HG02938 (cell line): ENCODE data around the gene FAM72D.
"Not testable (repeated sequence)": the region's sequence is repeated elsewhere in the genome, so short reads cannot be mapped to it uniquely, and the experiment has no call there.

Source experiments
- ATAC-seq: cut with Tn5 transposase; IDR thresholded peaks from one replicate; pipeline ENCODE4 v1.9.1; 2021; ENCODE audit warnings: mild to moderate bottlenecking, moderate library complexity; ENCODE audit not compliant: unreplicated experiment

The FAM72D gene

DNA sequence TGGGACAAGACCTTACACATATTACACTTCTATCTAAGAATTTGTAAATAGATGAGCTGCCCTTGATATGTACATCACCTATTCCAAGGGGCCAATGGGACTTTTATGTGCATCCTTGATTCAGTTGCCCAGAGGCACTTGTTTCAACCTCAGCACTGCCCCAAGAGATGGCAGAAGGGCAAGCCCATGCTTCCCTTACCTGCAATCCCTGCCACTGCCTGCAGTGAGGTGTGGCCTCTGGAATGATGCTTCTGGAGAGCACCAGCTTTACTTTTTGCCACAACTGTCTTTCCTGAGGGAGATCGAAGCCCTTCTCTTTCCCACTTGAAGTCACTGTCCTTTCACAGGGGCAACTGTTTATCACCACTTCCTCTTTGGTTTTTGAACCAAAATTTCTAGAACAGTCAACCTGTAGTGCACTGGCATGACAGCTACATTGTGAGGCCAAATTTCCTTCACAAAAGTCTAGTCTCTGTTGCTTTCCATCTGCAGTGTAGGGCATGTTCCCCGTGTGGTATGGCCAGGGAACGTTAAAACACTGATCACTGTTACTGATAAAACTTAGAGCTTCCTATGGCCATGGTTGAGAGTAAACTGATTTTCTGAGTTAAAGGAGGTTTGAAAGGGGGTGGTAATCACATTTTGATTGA lies 48.6 kb downstream of the FAM72D start:
- ATAC-seq = not testable (repeated sequence)

DNA sequence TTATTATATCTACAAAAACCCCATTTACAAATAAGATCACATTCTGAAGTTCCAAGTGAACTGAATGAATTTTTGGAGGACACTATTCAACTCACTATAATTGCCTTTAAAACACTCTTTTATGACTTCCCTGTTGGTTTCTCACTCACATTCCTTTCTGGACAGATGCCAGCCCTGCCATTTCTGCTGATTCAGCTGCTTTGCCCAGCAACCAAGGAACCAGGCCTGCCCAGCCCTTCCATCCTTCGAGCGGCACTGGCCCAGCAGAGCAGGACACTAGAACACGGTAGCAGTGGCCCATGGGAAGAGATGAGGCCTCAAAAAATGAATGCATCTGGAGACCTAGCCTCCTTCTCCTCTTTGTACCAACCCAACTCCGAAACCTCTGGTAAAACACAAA lies 50.5 kb downstream of the FAM72D start:
- not testable (repeated sequence) for ATAC-seq

- not testable (repeated sequence) for ATAC-seq
Measured at GRCh38 chr1:145147172-145147571, 51.4 kb downstream of the FAM72D start.

- ATAC-seq = not testable (repeated sequence)
Measured at GRCh38 chr1:145155421-145155820, 59.6 kb downstream of the FAM72D start.

GRCh38 chr1:145155873-145156272 lies 60.1 kb downstream of the FAM72D start:
- not testable (repeated sequence) for ATAC-seq

DNA sequence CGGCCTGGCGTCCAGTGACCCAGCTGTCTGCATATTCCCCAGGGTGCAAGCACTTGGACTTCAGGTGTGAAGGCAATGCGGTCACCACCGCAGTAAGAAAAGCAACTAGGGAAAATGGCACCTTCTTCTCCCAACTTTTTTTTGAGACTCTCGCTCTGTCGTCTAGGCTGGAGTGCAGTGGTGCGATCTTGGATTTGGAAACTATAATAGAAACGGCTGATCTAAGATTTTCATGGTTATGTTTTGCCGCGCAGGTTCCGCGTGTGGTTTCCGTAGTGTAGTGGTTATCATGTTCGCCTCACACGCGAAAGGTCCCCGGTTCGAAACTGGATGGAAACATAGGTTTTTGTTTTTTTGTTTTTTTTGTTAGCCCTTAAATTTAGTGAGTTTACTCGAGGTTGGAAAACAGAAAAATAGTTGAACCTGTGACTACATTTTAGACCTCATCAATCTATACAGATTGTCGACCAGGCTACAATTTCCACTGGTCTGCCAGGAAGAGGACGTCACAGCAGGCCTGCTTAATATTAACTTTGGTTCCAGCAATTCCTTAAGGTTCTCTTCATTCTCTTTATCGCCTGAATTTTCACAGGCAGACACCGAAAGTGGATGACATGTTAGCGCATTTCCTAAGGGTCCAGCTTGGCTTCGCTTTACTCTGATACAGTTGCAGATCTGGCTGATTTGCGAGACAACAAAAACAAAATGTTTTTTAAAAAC lies 61.3 kb downstream of the FAM72D start:
- not testable (repeated sequence) for ATAC-seq

GRCh38 chr1:145157715-145158114 lies 61.9 kb downstream of the FAM72D start:
- ATAC-seq = not testable (repeated sequence)

GRCh38 chr1:145161046-145161752 lies 65.4 kb downstream of the FAM72D start:
- ATAC-seq = not testable (repeated sequence)
